HG03280 (cell line): ENCODE data around the gene NIPBL.

Experiments
- ATAC-seq: cut with Tn5 transposase; IDR thresholded peaks from one replicate; pipeline ENCODE4 v1.9.1; 2021; ENCODE audit warnings: mild to moderate bottlenecking, moderate library complexity; ENCODE audit not compliant: unreplicated experiment

NIPBL gene

GRCh38 chr5:37015795-37016666 is 139.5 kb downstream of the NIPBL start:
- ATAC-seq: no peak

- ATAC-seq: no peak
These were observed 152.3 kb downstream of the NIPBL start for GRCh38 chr5:37028910-37029309.

- no peak for ATAC-seq
These were observed 152.9 kb downstream of the NIPBL start for GRCh38 chr5:37029436-37029835.

GRCh38 chr5:37034955-37035354 is 158.4 kb downstream of the NIPBL start:
- no peak for ATAC-seq

GRCh38 chr5:37037840-37038239 is 161.3 kb downstream of the NIPBL start:
- ATAC-seq: no peak

GRCh38 chr5:37039824-37040223 is 163.3 kb downstream of the NIPBL start:
- ATAC-seq: no peak

GRCh38 chr5:37043693-37044092 is 167.1 kb downstream of the NIPBL start:
- ATAC-seq: no peak

- ATAC-seq: no peak
These were observed 167.6 kb downstream of the NIPBL start for GRCh38 chr5:37044120-37044519.

- ATAC-seq: no peak
These were observed 169.1 kb downstream of the NIPBL start for GRCh38 chr5:37045703-37046102.

GRCh38 chr5:37047947-37048346 is 171.4 kb downstream of the NIPBL start:
- no peak for ATAC-seq

- no peak for ATAC-seq
These were observed 177.8 kb downstream of the NIPBL start for GRCh38 chr5:37054391-37054790.

- no peak for ATAC-seq
These were observed 178.9 kb downstream of the NIPBL start for GRCh38 chr5:37055383-37055990.

- ATAC-seq: no peak
These were observed 180.2 kb downstream of the NIPBL start for GRCh38 chr5:37056762-37057161.

- no peak for ATAC-seq
These were observed 183.5 kb downstream of the NIPBL start for GRCh38 chr5:37060030-37060429.

GRCh38 chr5:37063739-37064138 is 187.2 kb downstream of the NIPBL start:
- ATAC-seq: no peak

GRCh38 chr5:37064442-37064841 is 187.9 kb downstream of the NIPBL start:
- no peak for ATAC-seq

- ATAC-seq: no peak
These were observed 194.9 kb downstream of the NIPBL start for GRCh38 chr5:37071487-37071886.

- ATAC-seq: no peak
These were observed 195.5 kb downstream of the NIPBL start for GRCh38 chr5:37071901-37072581.

- no peak for ATAC-seq
These were observed 198.9 kb downstream of the NIPBL start for GRCh38 chr5:37075399-37075950.

- ATAC-seq: no peak
These were observed 200.6 kb downstream of the NIPBL start for GRCh38 chr5:37077146-37077545.

- no peak for ATAC-seq
These were observed 204.1 kb downstream of the NIPBL start for GRCh38 chr5:37080697-37081096.
